Measurements from ENCODE around the gene TMEM94.

DNA sequence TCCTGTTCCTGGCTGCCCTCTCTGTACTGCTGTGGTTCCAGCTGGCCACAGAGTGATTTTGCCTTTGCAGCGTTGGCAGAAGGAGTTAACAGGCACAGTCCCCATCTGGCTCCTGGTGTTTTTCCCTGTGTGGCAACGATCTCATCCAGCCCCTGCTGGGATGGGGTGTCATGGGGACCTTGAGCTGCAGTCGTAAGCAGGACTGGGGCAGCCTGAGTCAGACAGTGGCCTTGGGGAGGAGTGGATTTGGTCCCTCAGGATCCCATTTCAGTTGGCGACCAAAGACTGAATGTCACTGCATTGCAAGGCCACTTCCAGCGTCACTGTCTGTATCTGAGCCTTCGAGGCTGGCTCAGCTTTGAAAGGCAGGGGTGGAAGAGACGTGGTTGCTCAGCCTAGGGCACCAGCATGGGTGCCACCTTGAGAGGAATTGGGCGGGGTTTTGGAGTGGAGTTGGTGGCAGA is 11.9 kb downstream of the TMEM94 start:
- TF ChIP-seq CTCF (IDR thresholded peaks at IDR 0.05 in 2 of 3, conservative IDR thresholded peaks at IDR 0.05 in 1 of 3; ENCODE audit: insufficient read depth in 2 of 3, low read depth in 1 of 3, low read length in 3 of 3) (no peak), MAX (CRISPR knock-in tag; IDR thresholded peaks at IDR 0.05) (no peak), NONO (IDR thresholded peaks at IDR 0.05; ENCODE audit: low read depth in 2 of 2, low read length in 1 of 2) (no peak), EP300 (IDR thresholded peaks at IDR 0.05; ENCODE audit: low read length) (no peak), KDM1A (IDR thresholded peaks at IDR 0.05) (no peak), ZNF639 (CRISPR knock-in tag; conservative IDR thresholded peaks at IDR 0.05 in 1 of 2, IDR thresholded peaks at IDR 0.05 in 1 of 2) (no peak), MNT (conservative IDR thresholded peaks at IDR 0.05) (no peak)
- TF ChIP-seq, protein P1, sequence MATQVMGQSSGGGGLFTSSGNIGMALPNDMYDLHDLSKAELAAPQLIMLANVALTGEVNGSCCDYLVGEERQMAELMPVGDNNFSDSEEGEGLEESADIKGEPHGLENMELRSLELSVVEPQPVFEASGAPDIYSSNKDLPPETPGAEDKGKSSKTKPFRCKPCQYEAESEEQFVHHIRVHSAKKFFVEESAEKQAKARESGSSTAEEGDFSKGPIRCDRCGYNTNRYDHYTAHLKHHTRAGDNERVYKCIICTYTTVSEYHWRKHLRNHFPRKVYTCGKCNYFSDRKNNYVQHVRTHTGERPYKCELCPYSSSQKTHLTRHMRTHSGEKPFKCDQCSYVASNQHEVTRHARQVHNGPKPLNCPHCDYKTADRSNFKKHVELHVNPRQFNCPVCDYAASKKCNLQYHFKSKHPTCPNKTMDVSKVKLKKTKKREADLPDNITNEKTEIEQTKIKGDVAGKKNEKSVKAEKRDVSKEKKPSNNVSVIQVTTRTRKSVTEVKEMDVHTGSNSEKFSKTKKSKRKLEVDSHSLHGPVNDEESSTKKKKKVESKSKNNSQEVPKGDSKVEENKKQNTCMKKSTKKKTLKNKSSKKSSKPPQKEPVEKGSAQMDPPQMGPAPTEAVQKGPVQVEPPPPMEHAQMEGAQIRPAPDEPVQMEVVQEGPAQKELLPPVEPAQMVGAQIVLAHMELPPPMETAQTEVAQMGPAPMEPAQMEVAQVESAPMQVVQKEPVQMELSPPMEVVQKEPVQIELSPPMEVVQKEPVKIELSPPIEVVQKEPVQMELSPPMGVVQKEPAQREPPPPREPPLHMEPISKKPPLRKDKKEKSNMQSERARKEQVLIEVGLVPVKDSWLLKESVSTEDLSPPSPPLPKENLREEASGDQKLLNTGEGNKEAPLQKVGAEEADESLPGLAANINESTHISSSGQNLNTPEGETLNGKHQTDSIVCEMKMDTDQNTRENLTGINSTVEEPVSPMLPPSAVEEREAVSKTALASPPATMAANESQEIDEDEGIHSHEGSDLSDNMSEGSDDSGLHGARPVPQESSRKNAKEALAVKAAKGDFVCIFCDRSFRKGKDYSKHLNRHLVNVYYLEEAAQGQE (IDR thresholded peaks at IDR 0.05; ENCODE audit: borderline replicate concordance): no peak
- TF ChIP-seq, protein P1 (CRISPR knock-in tag; IDR thresholded peaks at IDR 0.05; ENCODE audit: low read depth): no peak
